BLaER1 treated with 17β-estradiol and CSF1 and Interleukin-3, amounts not matched to agents 10 nM and 100 nM (cell line): ENCODE results near the gene RBFOX1.

Experiments
- H3K27ac ChIP-seq, 11 experiments: shearing (Covaris generic); formaldehyde crosslinking; 2 replicates each; pipeline ENCODE4 v1.8.1; 2022
- H3K27me3 ChIP-seq, 11 experiments: shearing (Covaris generic); formaldehyde crosslinking; 2 replicates each; pipeline ENCODE4 v1.8.1; 2022
- H3K36me3 ChIP-seq, 11 experiments: shearing (Covaris generic); formaldehyde crosslinking; 2 replicates each; pipeline ENCODE4 v1.8.1; 2022
- H3K4me1 ChIP-seq, 10 experiments: shearing (Covaris generic); formaldehyde crosslinking; 2 replicates each; pipeline ENCODE4 v1.8.1; 2022
- H3K4me2 ChIP-seq, 11 experiments: shearing (Covaris generic); formaldehyde crosslinking; 2 replicates each; pipeline ENCODE4 v1.8.1; 2022
- H3K4me3 ChIP-seq, 10 experiments: shearing (Covaris generic); formaldehyde crosslinking; 2 replicates each; pipeline ENCODE4 v1.8.1; 2022
- H3K9ac ChIP-seq, 11 experiments: shearing (Covaris generic); formaldehyde crosslinking; 2 replicates each; pipeline ENCODE4 v1.8.1; 2022
- H3K9me3 ChIP-seq, 11 experiments: shearing (Covaris generic); formaldehyde crosslinking; replicated peaks in 1 of 11; 2 replicates each; pipeline ENCODE4 v1.8.1; 2022
- H4K20me1 ChIP-seq, 11 experiments: shearing (Covaris generic); formaldehyde crosslinking; 2 replicates each; pipeline ENCODE4 v1.8.1; 2022
- Cebpa-rat ChIP-seq, 11 experiments: shearing (Covaris generic); IDR thresholded peaks; 2 replicates each; pipeline ENCODE4 v1.8.1; 2022

The RBFOX1 gene

DNA sequence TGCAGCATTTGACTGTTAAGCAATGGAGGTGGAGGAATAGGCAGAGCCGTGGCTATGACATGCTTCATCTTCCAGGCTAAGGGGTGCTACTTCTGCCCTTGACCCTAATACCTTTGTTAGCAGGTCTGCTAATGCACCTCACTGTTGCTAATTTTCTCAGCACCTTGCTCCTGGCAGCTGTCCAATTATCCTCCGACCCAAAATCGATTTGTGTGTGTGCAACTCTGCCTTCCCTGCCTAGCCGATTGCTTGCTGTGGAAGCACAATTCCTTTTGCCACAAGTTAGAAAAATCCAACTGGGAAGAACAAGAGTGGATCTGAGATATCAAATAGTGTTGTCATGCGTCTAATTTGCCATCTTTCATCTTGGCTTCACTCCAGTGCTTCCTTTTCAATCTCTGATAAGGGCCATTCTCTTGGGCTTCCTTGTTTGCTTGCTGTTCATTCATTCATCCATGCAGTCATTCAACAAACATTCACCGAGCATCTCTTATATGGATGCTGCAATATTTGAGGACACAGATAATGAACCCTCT lies 422.8 kb downstream of the RBFOX1 start:
- Histone ChIP-seq H3K36me3 (no peaks in the 10 kb centered on the region), H3K9me3 (no peaks in the 10 kb centered on the region), H3K27me3 (no peaks in the 10 kb centered on the region), H3K4me1 (no peaks in the 10 kb centered on the region), H3K4me2 (no peak overlapping the region), H3K9ac (no peak overlapping the region), H4K20me1 (no peaks in the 10 kb centered on the region), H3K27ac (no peak overlapping the region), H3K4me3 (no peak overlapping the region)
- no peak for TF ChIP-seq Cebpa-rat (IDR thresholded peaks at IDR 0.05)
